ENCODE measurements around the gene PTPRN2. TPM values are rescaled to one million over a fixed set of nuclear protein-coding genes. Genes with fewer than 3 reads are reported as not detected.
"Not testable (repeated sequence)": the region's sequence is repeated elsewhere in the genome, so short reads cannot be mapped to it uniquely, and the experiment has no call there.

PTPRN2 gene
- polyA plus RNA-seq, 2 donors: 0.37 to 0.40 TPM

- not testable (repeated sequence) for H3K36me3 ChIP-seq (ENCODE audit: control insufficient read depth in 2 of 2, insufficient read depth in 2 of 2, low read length in 1 of 2); H3K9me3 ChIP-seq (ENCODE audit: control insufficient read depth in 2 of 2, insufficient read depth in 1 of 2, low read depth in 1 of 2, low read length in 1 of 2); H3K4me1 ChIP-seq (ENCODE audit: control insufficient read depth in 2 of 2, insufficient read depth in 2 of 2, low read length in 1 of 2); H3K27ac ChIP-seq (ENCODE audit: low read depth in 2 of 2, low read length in 1 of 2); H3K4me3 ChIP-seq (ENCODE audit: low read depth in 1 of 2, low read length in 2 of 2); H3K27me3 ChIP-seq (ENCODE audit: control insufficient read depth in 1 of 2, insufficient read depth in 2 of 2, low read length in 2 of 2)
- 90 to 95% methylated on average over 14 of the region's 14 CpGs for WGBS, 2 donors
Measured at GRCh38 chr7:158418395-158418794, 169.2 kb downstream of the PTPRN2 start.

GRCh38 chr7:158416283-158416933 is 171.2 kb downstream of the PTPRN2 start:
- H3K36me3 ChIP-seq (ENCODE audit: control insufficient read depth in 2 of 2, insufficient read depth in 2 of 2, low read length in 1 of 2): no peaks in the 10 kb centered on the region
- H3K4me3 ChIP-seq (ENCODE audit: low read depth in 1 of 2, low read length in 2 of 2): no peak overlapping the region
- H3K27me3 ChIP-seq (ENCODE audit: control insufficient read depth in 1 of 2, insufficient read depth in 2 of 2, low read length in 2 of 2): no peaks in the 10 kb centered on the region
- H3K9me3 ChIP-seq (ENCODE audit: control insufficient read depth in 2 of 2, insufficient read depth in 1 of 2, low read depth in 1 of 2, low read length in 1 of 2): peaks cover 0 to 9% of the 10 kb centered on the region in 2 donors
- no peak overlapping the region for H3K27ac ChIP-seq (ENCODE audit: low read depth in 2 of 2, low read length in 1 of 2)
- no peaks in the 10 kb centered on the region for H3K4me1 ChIP-seq (ENCODE audit: control insufficient read depth in 2 of 2, insufficient read depth in 2 of 2, low read length in 1 of 2)
- WGBS, 2 donors: 73 to 76% methylated on average over 5 of the region's 5 CpGs

- H3K27ac ChIP-seq (ENCODE audit: low read depth in 2 of 2, low read length in 1 of 2): no peak overlapping the region
- 95 to 98% methylated on average over 6 of the region's 6 CpGs for WGBS, 2 donors
- H3K4me3 ChIP-seq (ENCODE audit: low read depth in 1 of 2, low read length in 2 of 2): no peak overlapping the region
- H3K27me3 ChIP-seq (ENCODE audit: control insufficient read depth in 1 of 2, insufficient read depth in 2 of 2, low read length in 2 of 2): no peaks in the 10 kb centered on the region
- H3K36me3 ChIP-seq (ENCODE audit: control insufficient read depth in 2 of 2, insufficient read depth in 2 of 2, low read length in 1 of 2): no peaks in the 10 kb centered on the region
- peaks cover 0 to 9% of the 10 kb centered on the region in 2 donors for H3K9me3 ChIP-seq (ENCODE audit: control insufficient read depth in 2 of 2, insufficient read depth in 1 of 2, low read depth in 1 of 2, low read length in 1 of 2)
- H3K4me1 ChIP-seq (ENCODE audit: control insufficient read depth in 2 of 2, insufficient read depth in 2 of 2, low read length in 1 of 2): no peaks in the 10 kb centered on the region
Measured at GRCh38 chr7:158415316-158415715, 172.3 kb downstream of the PTPRN2 start.

GRCh38 chr7:158414486-158414961 is 173.1 kb downstream of the PTPRN2 start:
- Histone ChIP-seq H3K27me3 (ENCODE audit: control insufficient read depth in 1 of 2, insufficient read depth in 2 of 2, low read length in 2 of 2) (no peaks in the 10 kb centered on the region), H3K9me3 (ENCODE audit: control insufficient read depth in 2 of 2, insufficient read depth in 1 of 2, low read depth in 1 of 2, low read length in 1 of 2) (peaks cover 0 to 9% of the 10 kb centered on the region in 2 donors), H3K36me3 (ENCODE audit: control insufficient read depth in 2 of 2, insufficient read depth in 2 of 2, low read length in 1 of 2) (no peaks in the 10 kb centered on the region), H3K27ac (ENCODE audit: low read depth in 2 of 2, low read length in 1 of 2) (no peak overlapping the region), H3K4me1 (ENCODE audit: control insufficient read depth in 2 of 2, insufficient read depth in 2 of 2, low read length in 1 of 2) (no peaks in the 10 kb centered on the region), H3K4me3 (ENCODE audit: low read depth in 1 of 2, low read length in 2 of 2) (no peak overlapping the region)
- 64 to 74% methylated on average over 16 of the region's 16 CpGs for WGBS, 2 donors

GRCh38 chr7:158414002-158414401 is 173.6 kb downstream of the PTPRN2 start:
- no peaks in the 10 kb centered on the region for H3K4me1 ChIP-seq (ENCODE audit: control insufficient read depth in 2 of 2, insufficient read depth in 2 of 2, low read length in 1 of 2)
- 78 to 81% methylated on average over 11 of the region's 11 CpGs for WGBS, 2 donors
- H3K36me3 ChIP-seq (ENCODE audit: control insufficient read depth in 2 of 2, insufficient read depth in 2 of 2, low read length in 1 of 2): no peaks in the 10 kb centered on the region
- no peak overlapping the region for H3K4me3 ChIP-seq (ENCODE audit: low read depth in 1 of 2, low read length in 2 of 2)
- H3K27me3 ChIP-seq (ENCODE audit: control insufficient read depth in 1 of 2, insufficient read depth in 2 of 2, low read length in 2 of 2): no peaks in the 10 kb centered on the region
- H3K9me3 ChIP-seq (ENCODE audit: control insufficient read depth in 2 of 2, insufficient read depth in 1 of 2, low read depth in 1 of 2, low read length in 1 of 2): peaks cover 0 to 9% of the 10 kb centered on the region in 2 donors
- H3K27ac ChIP-seq (ENCODE audit: low read depth in 2 of 2, low read length in 1 of 2): no peak overlapping the region

- no peak overlapping the region for H3K4me3 ChIP-seq (ENCODE audit: low read depth in 1 of 2, low read length in 2 of 2)
- H3K9me3 ChIP-seq (ENCODE audit: control insufficient read depth in 2 of 2, insufficient read depth in 1 of 2, low read depth in 1 of 2, low read length in 1 of 2): no peaks in the 10 kb centered on the region
- no peaks in the 10 kb centered on the region for H3K36me3 ChIP-seq (ENCODE audit: control insufficient read depth in 2 of 2, insufficient read depth in 2 of 2, low read length in 1 of 2)
- H3K27ac ChIP-seq (ENCODE audit: low read depth in 2 of 2, low read length in 1 of 2): no peak overlapping the region
- 90 to 93% methylated on average over 21 to 24 of the region's 24 CpGs for WGBS, 2 donors
- H3K4me1 ChIP-seq (ENCODE audit: control insufficient read depth in 2 of 2, insufficient read depth in 2 of 2, low read length in 1 of 2): no peaks in the 10 kb centered on the region
- no peaks in the 10 kb centered on the region for H3K27me3 ChIP-seq (ENCODE audit: control insufficient read depth in 1 of 2, insufficient read depth in 2 of 2, low read length in 2 of 2)
Measured at GRCh38 chr7:158411232-158411950, 176.2 kb downstream of the PTPRN2 start.

- Histone ChIP-seq H3K4me1 (ENCODE audit: control insufficient read depth in 2 of 2, insufficient read depth in 2 of 2, low read length in 1 of 2) (no peaks in the 10 kb centered on the region), H3K27ac (ENCODE audit: low read depth in 2 of 2, low read length in 1 of 2) (no peak overlapping the region), H3K27me3 (ENCODE audit: control insufficient read depth in 1 of 2, insufficient read depth in 2 of 2, low read length in 2 of 2) (no peaks in the 10 kb centered on the region), H3K9me3 (ENCODE audit: control insufficient read depth in 2 of 2, insufficient read depth in 1 of 2, low read depth in 1 of 2, low read length in 1 of 2) (no peaks in the 10 kb centered on the region), H3K4me3 (ENCODE audit: low read depth in 1 of 2, low read length in 2 of 2) (no peak overlapping the region), H3K36me3 (ENCODE audit: control insufficient read depth in 2 of 2, insufficient read depth in 2 of 2, low read length in 1 of 2) (no peaks in the 10 kb centered on the region)
- WGBS, 2 donors: 80 to 85% methylated on average over 12 of the region's 12 CpGs
Measured at GRCh38 chr7:158410720-158411119, 176.9 kb downstream of the PTPRN2 start.

- H3K4me3 ChIP-seq (ENCODE audit: low read depth in 1 of 2, low read length in 2 of 2): no peak overlapping the region
- 82 to 87% methylated on average over 13 of the region's 13 CpGs for WGBS, 2 donors
Measured at GRCh38 chr7:158409816-158410330, 177.8 kb downstream of the PTPRN2 start.

GRCh38 chr7:158409120-158409519 is 178.5 kb downstream of the PTPRN2 start:
- H3K4me1 ChIP-seq (ENCODE audit: control insufficient read depth in 2 of 2, insufficient read depth in 2 of 2, low read length in 1 of 2): peaks cover 0 to 5% of the 10 kb centered on the region in 2 donors
- no peaks in the 10 kb centered on the region for H3K9me3 ChIP-seq (ENCODE audit: control insufficient read depth in 2 of 2, insufficient read depth in 1 of 2, low read depth in 1 of 2, low read length in 1 of 2)
- 86 to 92% methylated on average over 5 of the region's 5 CpGs for WGBS, 2 donors
- no peaks in the 10 kb centered on the region for H3K27me3 ChIP-seq (ENCODE audit: control insufficient read depth in 1 of 2, insufficient read depth in 2 of 2, low read length in 2 of 2)
- H3K27ac ChIP-seq (ENCODE audit: low read depth in 2 of 2, low read length in 1 of 2): no peak overlapping the region
- no peaks in the 10 kb centered on the region for H3K36me3 ChIP-seq (ENCODE audit: control insufficient read depth in 2 of 2, insufficient read depth in 2 of 2, low read length in 1 of 2)
- H3K4me3 ChIP-seq (ENCODE audit: low read depth in 1 of 2, low read length in 2 of 2): no peak overlapping the region

More at GRCh38 chr7:158409816-158410330, 177.8 kb downstream of the PTPRN2 start:
- H3K27me3 ChIP-seq (ENCODE audit: control insufficient read depth in 1 of 2, insufficient read depth in 2 of 2, low read length in 2 of 2): no peaks in the 10 kb centered on the region
- H3K27ac ChIP-seq (ENCODE audit: low read depth in 2 of 2, low read length in 1 of 2): no peak overlapping the region
- H3K4me1 ChIP-seq (ENCODE audit: control insufficient read depth in 2 of 2, insufficient read depth in 2 of 2, low read length in 1 of 2): no peaks in the 10 kb centered on the region
- H3K9me3 ChIP-seq (ENCODE audit: control insufficient read depth in 2 of 2, insufficient read depth in 1 of 2, low read depth in 1 of 2, low read length in 1 of 2): no peaks in the 10 kb centered on the region
- H3K36me3 ChIP-seq (ENCODE audit: control insufficient read depth in 2 of 2, insufficient read depth in 2 of 2, low read length in 1 of 2): no peaks in the 10 kb centered on the region
